Stimulated activated CD4-positive, alpha-beta T cell treated with anti-CD3 and anti-CD28 coated beads, Interleukin-1b, Interleukin-23, amount 100 ng/mL, for 48 hours (primary cell): ENCODE measurements around the gene GRID1.
"Not testable (repeated sequence)": the region's sequence is repeated elsewhere in the genome, so short reads cannot be mapped to it uniquely, and the experiment has no call there.

Source experiments
- DNase-seq: peaks from one replicate; pipeline ENCODE4 v3.0.0-alpha.2; 2020

Gene GRID1

DNA sequence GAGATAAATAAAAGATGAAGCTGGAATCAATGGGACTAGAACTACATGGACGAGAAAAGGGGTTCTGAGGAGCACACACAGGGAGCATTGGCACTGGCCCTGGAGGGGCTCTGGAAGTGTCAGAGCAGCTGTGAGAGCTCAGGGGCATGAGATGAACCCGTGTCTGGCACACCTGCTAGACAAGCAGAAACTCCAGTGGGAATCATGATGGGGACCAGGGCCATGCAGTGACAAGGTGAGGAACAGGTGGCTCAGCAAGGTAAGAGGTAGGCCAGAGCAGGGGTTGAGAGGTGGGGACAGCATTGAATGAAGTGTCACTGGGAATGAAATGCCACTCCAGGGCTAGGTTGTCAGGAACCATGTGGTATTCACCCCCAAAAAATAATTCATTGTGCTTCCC, 588.5 kb downstream of the GRID1 start:
- DNase-seq: no peak

DNA sequence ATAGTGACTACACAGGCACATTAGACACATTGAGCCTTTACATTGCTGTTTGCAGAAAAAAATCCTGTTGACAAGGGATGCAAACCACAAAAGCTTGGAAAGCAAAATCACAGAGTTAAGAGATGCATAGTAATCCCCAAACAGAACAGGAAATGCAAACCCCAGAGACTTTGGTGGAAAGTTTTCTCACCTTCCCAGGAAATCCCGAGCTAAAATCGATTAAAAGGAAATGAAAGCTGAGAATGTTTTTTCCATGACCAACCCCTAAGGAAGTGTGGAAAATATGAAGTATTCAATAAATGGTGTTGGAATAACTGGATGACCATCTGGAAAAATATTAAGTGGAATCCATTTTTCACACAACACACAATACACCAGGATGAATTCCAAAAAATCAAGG, 598.7 kb downstream of the GRID1 start:
- DNase-seq: no peak

DNA sequence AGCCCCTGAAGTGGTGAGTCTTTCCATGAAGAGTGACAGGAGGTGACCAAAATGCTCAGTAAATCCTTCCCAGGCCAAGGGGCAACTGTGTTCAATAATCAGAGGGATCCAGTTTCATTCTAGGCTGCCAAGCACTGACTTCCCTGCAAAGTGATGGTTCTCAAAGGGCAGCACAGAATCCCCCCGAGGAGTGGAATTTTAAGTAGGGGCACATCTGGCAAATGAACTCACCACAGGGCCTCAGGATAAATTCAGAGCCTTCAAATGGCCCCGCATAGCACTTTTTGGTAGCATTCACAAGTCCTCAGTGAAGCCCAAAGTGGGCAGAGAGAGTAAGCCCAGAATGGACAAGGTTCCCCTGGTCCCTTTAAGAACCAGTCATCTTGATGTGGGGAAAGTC, 602.5 kb downstream of the GRID1 start:
- no peak for DNase-seq

DNA sequence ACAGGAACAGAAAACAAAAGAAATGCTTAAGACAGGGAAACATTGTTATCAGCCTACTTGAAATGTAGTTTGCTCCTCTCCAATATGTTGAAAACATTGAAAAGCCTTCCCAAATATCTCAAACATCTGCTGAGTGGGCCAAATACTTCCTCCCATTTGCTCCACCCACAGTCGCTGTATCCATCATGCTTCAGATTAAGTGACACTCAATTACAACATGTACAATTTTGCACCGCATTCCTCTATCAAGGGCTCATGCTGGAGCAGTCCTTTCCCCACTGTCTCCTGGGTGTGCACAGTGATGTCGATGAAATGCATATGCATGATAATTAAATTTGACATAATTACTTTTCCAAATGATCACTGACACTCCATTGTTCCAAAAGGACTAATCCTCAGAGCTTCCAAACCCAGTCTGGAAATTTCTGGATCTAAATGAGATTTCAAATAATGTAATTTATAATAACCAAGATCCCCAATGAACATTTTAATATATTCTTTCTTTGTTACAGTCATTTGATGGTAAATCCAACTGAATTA, 604.6 kb downstream of the GRID1 start:
- DNase-seq: no peak

DNA sequence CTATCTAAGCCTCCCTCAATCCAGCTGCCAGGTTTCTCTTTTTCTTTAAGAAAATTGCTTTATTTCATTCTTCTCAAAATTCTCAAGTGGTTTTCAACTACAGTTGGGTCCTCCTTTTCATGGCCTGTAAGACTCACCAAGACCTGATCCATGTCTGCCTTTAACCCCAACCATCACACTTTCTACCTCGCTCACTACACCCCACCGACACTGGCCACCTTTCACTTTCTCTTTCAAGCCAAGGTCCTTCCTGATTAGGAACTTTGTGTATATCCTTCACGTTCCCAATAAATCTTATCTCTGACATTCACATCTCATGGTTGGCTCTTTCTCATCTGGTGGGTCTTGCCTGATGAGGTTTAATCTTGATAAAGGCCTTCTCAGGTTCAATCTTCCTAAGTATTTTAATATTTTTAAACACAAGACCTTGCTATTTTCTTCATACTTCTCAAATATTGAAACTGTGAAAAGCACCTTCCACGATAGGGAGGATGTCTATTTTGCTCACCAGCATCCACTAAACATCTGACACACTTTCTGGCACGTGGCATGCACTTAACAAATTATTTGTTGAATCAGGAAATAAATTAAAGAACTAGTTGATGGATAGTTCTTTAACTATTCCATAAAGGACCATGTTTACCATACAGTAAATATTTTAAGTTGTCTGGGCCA, 624.8 kb downstream of the GRID1 start:
- DNase-seq: no peak

DNA sequence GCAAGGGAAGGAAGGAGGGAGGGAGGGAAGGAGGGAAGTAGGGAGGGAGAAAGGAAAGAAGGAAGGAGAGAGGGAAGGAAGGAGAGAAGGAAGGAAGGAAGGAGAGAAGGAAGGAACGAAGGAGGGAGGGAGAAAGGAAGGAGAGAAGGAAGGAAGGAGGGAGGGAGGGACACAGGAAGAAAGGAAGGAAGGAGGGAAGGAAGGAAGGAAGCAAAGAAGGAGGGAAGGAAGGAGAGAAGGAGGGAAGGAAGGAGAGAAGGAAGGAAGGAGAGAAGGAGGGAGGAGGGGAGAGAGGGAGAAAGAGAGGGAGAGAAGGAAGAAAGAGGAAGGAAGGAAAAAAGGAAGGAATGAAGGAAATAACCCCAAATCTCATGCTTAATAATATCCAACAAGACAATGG, 630.6 kb downstream of the GRID1 start:
- DNase-seq: no peak

DNA sequence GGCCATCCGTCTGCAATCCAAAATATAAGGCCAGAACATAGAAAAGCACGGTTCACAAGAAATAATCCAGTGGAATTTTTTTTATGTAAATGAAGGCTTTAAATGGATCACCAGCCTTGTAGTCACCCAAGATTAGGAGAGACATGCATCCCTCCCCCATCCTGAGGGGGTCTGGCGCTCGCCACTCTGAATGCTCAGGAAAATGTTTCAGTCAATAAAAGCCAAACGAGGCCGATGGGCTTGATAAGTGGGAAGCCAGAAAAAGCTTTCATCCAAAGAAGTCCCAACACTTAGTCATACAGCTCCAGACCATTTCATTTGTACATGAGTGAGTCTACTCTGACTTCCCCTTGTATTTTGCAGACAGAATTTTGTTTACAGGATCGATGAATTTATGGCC, 631.8 kb downstream of the GRID1 start:
- DNase-seq: no peak

DNA sequence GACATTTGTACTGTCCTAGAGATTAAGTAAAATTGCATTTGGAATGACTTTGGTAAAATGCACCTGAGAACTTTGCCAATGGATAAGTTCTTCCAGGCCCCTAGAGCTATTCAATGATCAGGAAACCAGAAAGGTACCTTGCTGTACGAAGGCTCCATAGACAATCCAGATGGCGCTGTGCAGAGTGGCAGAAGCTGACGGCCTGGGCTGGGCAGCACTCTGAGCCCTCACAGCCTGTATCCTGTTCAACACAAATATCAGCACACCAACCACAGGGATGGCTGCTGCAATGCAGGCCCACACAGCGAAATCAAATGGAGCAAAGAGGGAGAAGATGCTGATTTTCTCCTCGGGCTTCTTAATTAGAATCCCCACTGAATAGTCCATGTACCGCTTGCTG, 642.4 kb downstream of the GRID1 start:
- no peak for DNase-seq

DNA sequence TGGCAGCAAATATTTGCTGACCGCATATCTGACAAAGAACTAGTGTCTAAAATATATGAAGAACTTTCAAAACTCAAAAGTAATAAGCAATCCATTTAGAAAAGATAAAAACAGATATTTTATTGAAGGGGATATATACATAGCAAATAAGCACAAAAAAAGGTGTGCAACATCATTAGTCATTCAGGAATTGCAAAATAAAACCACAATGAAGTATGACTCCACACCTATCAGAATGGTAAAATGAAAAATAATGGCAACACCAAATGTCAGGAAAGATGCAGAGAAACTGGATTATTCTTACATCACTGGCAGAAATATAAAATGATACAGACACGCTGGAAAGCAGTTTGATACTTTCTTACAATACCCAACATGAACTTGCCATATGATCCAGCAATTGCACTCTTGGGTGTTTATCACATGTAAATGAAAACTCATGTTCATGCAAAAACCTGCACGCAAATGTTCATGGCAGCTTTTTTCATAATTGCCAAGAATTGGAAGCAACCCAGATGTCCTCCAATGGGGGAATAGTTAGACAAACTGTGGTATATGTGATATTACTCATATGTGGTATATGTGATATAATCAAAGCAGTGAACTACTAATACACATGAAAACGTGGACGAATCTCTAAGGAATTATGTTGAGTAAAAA, 645.5 kb downstream of the GRID1 start:
- DNase-seq: no peak

DNA sequence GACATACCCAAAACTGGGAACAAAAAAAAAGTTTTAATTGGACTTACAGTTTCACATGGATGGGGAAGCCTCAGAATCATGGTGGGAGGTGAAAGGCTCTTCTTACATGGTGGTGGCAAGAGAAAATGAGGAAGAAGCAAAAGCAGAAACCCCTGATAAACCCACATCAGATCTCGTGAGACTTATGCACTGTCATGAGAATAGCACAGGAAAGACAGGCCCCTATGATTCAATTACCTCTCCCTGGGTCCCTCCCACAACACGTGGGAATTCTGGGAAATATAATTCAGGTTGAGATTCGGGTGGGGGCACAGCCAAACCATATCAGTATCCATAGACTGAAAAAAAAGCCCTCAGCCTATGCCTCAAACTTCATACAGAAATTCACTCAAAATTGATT, 647.2 kb downstream of the GRID1 start:
- no peak for DNase-seq

DNA sequence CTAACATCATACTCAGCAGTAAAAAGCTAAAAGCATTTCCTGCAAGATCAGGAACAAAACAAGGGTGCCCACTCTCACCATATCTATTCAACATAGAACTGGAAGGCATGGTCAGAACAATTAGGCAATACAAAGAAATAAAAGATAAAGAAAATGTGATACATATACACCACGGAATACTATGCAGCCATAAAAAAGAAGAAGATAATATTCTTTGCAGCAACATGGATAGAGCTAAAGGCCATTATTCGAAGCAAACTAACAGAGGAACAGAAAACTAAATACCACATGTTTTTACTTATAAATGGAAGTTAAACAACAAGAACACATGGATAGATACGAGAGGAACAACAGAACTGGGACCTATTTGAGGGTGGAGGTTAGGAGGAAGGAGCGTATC, 652.7 kb downstream of the GRID1 start:
- no peak for DNase-seq

DNA sequence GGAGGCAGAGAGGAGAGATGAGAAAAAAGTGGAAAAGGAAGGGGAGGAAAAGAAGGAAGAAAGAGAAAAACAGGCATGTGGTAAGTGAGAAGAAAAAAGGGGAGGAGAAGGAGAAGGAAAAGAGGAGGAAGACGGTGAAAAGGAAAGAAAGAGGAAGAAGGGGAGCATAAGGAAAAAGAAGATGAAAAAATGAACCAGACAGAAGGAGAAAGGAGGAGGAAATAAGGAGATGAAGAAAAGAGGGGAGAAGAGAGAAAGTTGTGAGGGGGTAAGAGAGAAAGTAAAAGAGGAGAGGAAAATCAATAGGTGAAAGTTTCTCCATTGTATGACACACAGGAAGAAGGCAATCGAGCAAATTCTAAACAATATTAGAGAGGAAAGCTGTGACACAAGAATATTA, 663.8 kb downstream of the GRID1 start:
- no peak for DNase-seq

DNA sequence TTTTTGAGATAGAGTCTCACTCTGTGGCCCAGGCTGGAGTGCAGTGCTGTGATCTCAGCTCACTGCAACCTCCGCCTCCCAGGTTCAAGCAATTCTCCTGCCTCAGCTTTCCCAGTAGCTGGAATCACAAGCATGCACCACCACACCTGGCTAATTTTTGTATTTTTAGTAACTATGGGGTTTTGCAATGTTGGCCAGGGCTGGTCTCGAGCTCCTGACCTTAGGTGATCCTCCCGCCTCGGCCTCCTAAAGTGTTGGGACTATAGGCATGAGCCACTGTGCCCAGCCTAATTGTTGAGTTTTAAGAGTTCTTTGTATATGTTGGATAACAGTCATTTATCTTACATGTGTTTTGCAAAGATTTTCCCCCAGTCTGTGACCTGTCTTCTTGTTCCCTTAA, 667.5 kb downstream of the GRID1 start:
- DNase-seq: not testable (repeated sequence)

DNA sequence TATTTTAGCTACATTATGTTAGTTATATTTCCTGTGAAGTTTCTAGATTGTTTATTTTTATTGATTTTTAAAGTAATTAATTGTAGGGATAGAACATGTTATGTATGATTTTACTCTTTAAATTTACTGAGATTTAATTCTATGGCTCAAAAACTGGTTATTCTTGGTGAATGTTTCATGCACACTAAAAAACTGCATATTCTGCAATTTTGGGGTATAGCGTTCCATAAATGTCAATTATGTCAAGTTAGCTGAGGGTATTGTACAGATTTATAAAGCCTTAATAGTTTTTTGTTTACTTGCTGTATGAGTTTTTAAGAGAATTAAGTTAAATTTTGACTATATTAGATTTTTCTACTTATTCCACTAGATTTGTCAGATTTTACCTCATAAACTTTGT, 669.7 kb downstream of the GRID1 start:
- no peak for DNase-seq

DNA sequence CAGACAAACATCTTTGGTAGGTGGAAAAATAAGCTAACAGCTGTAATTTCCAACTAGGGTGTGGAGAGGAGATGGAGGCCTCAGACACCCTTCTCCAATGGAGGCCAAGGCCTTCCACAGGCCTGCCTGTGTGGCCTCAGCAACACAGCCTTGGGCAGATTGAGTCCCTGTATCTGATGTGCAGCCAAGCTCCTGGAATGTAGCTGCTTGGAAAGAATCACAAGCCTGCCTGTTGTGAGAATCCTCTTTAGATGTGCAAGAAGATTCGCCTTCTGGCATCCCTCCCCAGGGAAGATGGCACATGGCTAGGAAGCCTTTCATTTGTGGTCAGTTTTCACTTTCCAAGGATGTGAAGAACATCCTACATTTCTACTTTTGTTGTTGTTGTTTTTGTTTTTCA, 684.0 kb downstream of the GRID1 start:
- no peak for DNase-seq

DNA sequence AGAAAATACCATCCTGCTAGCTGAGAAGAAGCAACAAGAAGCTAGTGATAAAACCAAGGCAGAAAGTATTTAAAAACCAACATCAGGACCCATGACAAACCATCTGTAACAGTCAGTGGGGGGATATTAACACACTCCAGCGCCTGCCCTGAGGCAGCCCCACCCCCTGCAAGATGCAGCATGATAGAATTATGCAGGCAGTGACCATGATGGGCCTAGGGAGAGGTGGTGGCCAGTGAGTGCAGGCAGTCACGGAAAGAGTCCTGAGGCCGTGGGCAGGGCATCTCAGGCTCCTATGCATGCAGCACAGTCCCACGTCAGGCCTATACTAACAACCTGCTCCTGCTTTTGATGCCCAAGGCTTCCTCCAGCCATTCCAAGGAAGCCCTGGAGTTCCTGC, 686.9 kb downstream of the GRID1 start:
- DNase-seq: no peak

DNA sequence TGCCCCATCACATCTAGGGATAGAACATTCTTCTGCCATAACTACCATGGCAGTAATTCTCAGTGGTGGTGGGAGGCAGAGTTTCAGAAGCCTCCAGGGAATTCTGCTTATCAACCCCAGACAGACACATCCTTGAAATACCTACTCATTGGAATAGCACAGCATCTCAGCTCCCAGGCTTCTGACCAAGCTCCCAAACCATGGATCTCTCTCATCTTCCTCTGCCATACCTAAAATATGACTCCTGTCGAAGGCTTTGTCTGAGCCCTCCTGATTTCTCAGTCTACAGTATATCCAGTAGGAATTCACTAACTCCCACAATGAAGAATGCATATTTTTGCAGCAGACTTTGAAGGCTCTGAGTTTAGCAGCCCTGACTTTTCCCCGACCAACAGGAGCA, 687.5 kb downstream of the GRID1 start:
- no peak for DNase-seq

DNA sequence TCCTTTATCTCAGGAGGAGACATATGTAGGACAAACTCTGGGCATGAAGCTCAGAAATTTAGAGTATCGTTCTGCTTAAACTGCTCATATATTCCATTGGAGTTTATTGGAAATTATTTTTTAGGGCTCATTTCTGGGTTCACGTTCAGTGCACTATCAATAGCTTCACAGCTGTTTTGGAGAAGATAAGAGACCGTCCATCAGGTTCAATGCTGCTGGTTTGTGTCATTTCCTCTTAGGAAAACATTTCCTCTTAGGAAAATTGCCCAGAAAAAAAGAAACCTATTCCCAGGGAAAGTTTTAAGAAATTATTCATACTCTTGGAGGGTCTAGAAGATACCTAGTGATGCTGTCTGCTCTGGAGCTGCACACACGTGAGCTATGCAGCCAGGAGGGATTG, 691.7 kb downstream of the GRID1 start:
- DNase-seq: no peak

DNA sequence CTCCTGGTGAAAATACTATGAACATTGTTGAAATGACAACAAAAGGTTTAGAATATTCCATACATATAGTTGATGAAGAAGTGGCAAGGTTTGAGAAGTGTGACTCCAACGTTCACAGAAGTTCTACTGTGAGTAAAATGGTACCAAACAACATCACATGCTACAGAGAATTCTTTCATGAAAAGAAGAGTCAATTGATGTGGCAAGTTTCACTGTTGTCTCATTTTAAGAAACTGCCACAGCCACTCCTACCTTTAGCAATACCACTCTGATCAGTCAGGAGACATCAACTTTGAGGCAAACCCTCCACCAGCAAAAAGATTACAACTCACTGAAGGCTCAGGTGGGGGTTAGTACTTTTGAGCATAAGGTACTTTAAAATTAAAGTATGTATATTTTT, 693.3 kb downstream of the GRID1 start:
- DNase-seq: no peak

DNA sequence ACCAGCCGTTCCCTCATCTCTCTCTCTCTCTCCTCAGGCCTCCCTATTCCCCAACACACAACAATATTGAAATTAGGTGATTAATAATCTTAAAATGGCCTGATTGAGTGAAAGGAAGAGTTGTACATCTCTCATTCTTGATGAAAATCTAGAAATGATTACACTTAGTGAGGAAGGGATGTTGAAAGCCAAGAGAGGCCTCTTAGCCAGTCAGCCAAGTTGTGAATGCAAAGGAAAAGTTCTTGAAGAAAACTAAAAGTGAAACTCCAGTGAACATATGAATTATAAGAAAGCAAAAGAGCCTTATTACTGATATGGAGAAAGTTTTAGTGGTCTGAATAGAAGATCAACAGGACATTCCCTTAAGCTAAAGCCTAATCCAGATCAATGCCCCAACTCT, 695.1 kb downstream of the GRID1 start:
- no peak for DNase-seq

DNA sequence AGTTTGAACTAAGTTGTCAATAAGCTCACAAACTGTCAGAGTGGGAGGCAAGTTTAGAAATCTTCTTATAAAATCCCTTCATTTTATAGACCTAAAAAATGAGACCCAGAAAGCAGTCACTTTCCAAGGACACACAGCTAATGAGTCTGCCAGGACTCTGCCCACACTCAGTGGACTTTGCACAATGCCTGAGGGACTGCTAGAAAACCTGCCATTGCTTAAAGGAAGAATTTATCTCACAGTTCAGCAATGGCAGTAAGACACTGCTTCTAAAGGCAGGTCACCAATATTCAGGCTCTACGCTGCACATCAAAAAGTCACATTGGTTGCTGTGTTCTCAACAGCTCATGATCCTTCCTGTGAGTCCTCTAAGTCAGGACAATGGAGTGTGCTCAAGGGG, 698.1 kb downstream of the GRID1 start:
- DNase-seq: no peak

DNA sequence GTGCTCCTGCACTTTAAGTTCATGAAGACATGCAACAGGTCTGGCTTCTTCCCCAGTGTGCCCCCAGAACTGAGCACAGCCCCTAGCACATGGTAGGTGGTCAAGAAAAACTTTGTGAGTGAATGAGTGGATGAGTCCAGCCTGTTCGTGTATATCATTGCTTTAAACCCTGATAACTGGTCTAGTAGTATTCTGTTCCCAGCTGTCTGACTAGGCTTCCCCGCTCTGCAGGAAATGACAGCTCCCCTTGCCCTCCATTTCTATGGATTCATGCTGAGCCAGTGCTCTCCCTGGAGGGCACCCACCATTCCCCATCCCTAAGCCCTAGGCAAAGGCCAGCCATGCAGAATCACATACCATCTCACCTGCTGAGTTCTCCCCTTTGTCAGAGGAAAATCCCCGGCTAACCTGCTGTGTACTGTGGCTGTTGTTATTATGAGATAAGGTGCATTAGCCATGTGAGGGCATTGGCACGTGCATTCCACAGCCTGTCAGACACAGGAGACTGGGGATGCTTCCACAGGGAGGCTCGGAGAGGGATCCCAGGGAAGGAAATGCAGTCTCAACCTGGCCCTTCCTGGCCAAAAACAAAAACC, 698.9 kb downstream of the GRID1 start:
- no peak for DNase-seq

DNA sequence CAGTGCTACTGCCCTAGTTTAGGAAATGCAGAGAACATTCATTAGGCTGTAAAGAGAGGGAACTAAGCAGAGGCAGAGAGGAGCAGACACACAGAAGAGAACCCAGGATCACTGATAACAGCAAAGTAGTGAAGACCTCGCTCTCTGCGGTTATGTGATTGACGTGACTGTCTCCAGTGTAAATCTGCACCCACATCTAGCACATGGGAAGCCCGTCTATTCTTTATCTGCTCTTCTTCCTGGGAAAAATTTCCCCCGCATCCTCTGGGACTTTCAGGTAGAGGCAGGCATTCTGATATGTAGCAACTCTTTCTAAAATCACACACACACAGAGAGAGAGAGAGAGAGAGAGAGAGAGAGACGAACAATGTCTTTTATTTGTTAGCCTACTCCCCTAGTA, 699.6 kb downstream of the GRID1 start:
- DNase-seq: no peak

DNA sequence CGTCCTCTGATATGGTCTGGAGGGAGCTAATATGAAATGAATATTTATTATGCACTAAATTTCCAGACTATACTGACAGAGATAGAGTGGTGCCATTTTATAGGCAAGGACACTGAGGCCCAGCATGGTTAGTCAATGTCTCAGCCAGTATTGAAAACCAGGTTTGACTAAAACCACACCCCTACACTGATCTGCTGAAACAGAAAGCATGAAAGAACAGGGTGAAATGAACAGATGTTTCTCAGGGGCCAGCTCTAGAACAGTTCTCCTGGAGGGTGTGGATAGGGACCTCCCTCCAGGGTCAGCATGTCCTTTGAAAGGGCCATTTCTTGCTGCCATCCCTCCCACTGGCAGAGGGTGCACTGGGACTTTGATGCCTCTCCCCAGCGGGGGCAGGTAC, 700.5 kb downstream of the GRID1 start:
- no peak for DNase-seq

DNA sequence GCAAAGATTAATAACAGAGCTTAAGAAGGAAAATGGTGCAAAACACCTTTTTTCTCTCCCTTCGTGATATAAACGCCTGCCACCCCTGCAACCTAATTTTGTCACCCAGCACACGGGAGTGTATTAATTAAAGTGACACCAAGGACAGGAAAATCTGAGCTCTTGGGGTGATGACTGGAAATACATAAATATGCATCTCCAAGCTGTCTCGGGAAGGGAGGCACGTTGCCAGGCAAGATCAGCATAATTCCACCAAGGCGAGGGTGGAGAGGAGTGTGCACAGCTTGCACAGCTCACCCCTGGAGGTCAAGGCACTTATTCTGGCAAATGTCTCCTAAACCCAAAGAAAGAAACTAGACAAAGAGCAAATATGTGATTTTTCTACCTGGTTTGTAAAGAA, 700.9 kb downstream of the GRID1 start:
- DNase-seq: no peak
